ENCODE results near the gene ETV4.
"Not testable (repeated sequence)": the region's sequence is repeated elsewhere in the genome, so short reads cannot be mapped to it uniquely, and the experiment has no call there.

The ETV4 gene

DNA sequence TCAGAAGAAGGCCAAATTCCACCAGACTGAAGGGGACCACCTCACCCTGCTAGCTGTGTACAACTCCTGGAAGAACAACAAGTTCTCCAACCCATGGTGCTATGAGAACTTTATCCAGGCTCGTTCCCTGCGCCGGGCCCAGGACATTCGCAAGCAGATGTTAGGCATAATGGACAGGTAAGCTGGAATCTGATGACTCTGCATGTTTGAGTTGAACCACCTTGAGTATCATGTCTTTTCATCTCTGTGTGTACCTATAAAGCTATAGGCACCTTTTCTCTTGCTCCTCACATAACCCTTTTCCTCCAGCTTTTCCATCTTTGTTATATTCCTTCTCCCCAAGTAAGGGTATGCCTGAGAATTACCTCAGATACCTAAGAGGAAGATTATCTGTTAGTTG is 24.8 kb downstream of the ETV4 start:
- Histone ChIP-seq H3K4me1 (ENCODE audit: control insufficient read depth, insufficient read depth, low read length) (peaks cover 27% of the 10 kb centered on the region), H3K9me3 (replicated peaks; ENCODE audit: low read length) (no peaks in the 10 kb centered on the region), H3K4me2 (ENCODE audit: low read length) (no peak overlapping the region), H3K27me3 (ENCODE audit: control insufficient read depth, insufficient read depth, low read length) (no peaks in the 10 kb centered on the region), H3K36me3 (ENCODE audit: insufficient read depth, low read length) (peaks cover 66% of the 10 kb centered on the region), H3K9ac (ENCODE audit: low read depth, low read length) (no peak overlapping the region), H3K4me3 (ENCODE audit: low read length) (no peak overlapping the region)

GRCh38 chr17:43517615-43518386 is 28.3 kb downstream of the ETV4 start:
- Histone ChIP-seq H3K36me3 (ENCODE audit: insufficient read depth, low read length) (peaks cover 63% of the 10 kb centered on the region), H3K4me2 (ENCODE audit: low read length) (peak overlapping the region; percentile 26), H3K9ac (ENCODE audit: low read depth, low read length) (peak overlapping the region; percentile 38), H3K4me1 (ENCODE audit: control insufficient read depth, insufficient read depth, low read length) (peaks cover 19% of the 10 kb centered on the region), H3K9me3 (replicated peaks; ENCODE audit: low read length) (no peaks in the 10 kb centered on the region), H3K27me3 (ENCODE audit: control insufficient read depth, insufficient read depth, low read length) (no peaks in the 10 kb centered on the region), H3K4me3 (ENCODE audit: low read length) (no peak overlapping the region)

DNA sequence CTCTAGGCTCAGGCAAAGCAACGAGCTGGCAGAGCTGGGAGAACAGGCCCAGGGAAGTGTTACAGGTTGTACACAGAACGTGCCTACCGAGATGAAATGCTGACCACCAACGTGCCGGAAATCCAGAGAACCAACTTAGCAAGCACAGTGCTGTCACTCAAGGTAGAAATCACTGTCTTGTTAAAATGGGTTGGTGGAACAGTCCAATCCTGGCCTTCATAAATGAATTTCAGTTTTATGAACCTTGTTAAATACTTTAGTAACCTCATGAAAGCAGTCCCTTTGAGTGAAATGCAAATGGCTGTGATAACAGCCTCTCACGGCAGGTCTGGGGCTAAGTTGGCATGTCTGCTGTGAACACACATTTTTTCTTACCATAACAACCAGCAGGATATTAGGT is 29.0 kb downstream of the ETV4 start:
- peak overlapping the region; percentile 38 for H3K9ac ChIP-seq (ENCODE audit: low read depth, low read length)
- no peak overlapping the region for H3K4me3 ChIP-seq (ENCODE audit: low read length)
- peaks cover 19% of the 10 kb centered on the region for H3K4me1 ChIP-seq (ENCODE audit: control insufficient read depth, insufficient read depth, low read length)
- no peaks in the 10 kb centered on the region for H3K27me3 ChIP-seq (ENCODE audit: control insufficient read depth, insufficient read depth, low read length)
- peaks cover 67% of the 10 kb centered on the region for H3K36me3 ChIP-seq (ENCODE audit: insufficient read depth, low read length)
- no peaks in the 10 kb centered on the region for H3K9me3 ChIP-seq (replicated peaks; ENCODE audit: low read length)
- peak overlapping the region; percentile 26 for H3K4me2 ChIP-seq (ENCODE audit: low read length)

GRCh38 chr17:43515656-43516055 is 30.5 kb downstream of the ETV4 start:
- H3K27me3 ChIP-seq (ENCODE audit: control insufficient read depth, insufficient read depth, low read length), result no peaks in the 10 kb centered on the region
- H3K4me2 ChIP-seq (ENCODE audit: low read length), result no peak overlapping the region
- H3K4me3 ChIP-seq (ENCODE audit: low read length), result no peak overlapping the region
- no peak overlapping the region for H3K9ac ChIP-seq (ENCODE audit: low read depth, low read length)
- peaks cover 56% of the 10 kb centered on the region for H3K36me3 ChIP-seq (ENCODE audit: insufficient read depth, low read length)
- H3K4me1 ChIP-seq (ENCODE audit: control insufficient read depth, insufficient read depth, low read length), result peaks cover 19% of the 10 kb centered on the region
- H3K9me3 ChIP-seq (replicated peaks; ENCODE audit: low read length), result no peaks in the 10 kb centered on the region

DNA sequence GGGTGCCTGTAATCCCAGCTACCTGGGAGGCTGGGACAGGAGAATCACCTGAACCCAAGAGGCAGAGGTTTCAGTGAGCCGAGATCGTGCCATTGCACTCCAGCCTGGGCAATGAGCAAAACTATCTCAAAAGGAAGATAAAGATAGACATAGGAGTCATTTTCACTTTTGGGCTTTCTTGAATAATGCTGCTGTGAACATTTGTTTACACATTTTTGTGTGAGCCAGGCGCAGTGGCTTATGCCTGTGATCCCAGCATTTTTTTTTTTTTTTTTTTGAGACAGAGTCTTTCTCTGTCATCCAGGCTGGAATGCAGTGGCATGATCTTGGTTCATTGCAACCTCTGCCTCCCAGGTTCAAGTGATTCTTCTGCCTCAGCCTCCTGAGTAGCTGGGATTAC is 34.9 kb downstream of the ETV4 start:
- H3K4me3 ChIP-seq (ENCODE audit: low read length); H3K27me3 ChIP-seq (ENCODE audit: control insufficient read depth, insufficient read depth, low read length); H3K4me2 ChIP-seq (ENCODE audit: low read length); H3K9ac ChIP-seq (ENCODE audit: low read depth, low read length); H3K4me1 ChIP-seq (ENCODE audit: control insufficient read depth, insufficient read depth, low read length); H3K9me3 ChIP-seq (replicated peaks; ENCODE audit: low read length): not testable (repeated sequence)
- peaks cover 60% of the 10 kb centered on the region for H3K36me3 ChIP-seq (ENCODE audit: insufficient read depth, low read length)

- not testable (repeated sequence) for H3K4me2 ChIP-seq (ENCODE audit: low read length); H3K9ac ChIP-seq (ENCODE audit: low read depth, low read length); H3K9me3 ChIP-seq (replicated peaks; ENCODE audit: low read length); H3K4me1 ChIP-seq (ENCODE audit: control insufficient read depth, insufficient read depth, low read length); H3K27me3 ChIP-seq (ENCODE audit: control insufficient read depth, insufficient read depth, low read length); H3K4me3 ChIP-seq (ENCODE audit: low read length)
- H3K36me3 ChIP-seq (ENCODE audit: insufficient read depth, low read length), result peaks cover 66% of the 10 kb centered on the region
Observed at GRCh38 chr17:43509440-43509839, 36.7 kb downstream of the ETV4 start.

GRCh38 chr17:43490621-43491020 is 55.5 kb downstream of the ETV4 start:
- H3K27me3 ChIP-seq (ENCODE audit: control insufficient read depth, insufficient read depth, low read length), result no peaks in the 10 kb centered on the region
- no peak overlapping the region for H3K4me3 ChIP-seq (ENCODE audit: low read length)
- no peak overlapping the region for H3K9ac ChIP-seq (ENCODE audit: low read depth, low read length)
- H3K36me3 ChIP-seq (ENCODE audit: insufficient read depth, low read length), result peaks cover 48% of the 10 kb centered on the region
- no peak overlapping the region for H3K4me2 ChIP-seq (ENCODE audit: low read length)
- peaks cover under 1% of the 10 kb centered on the region for H3K4me1 ChIP-seq (ENCODE audit: control insufficient read depth, insufficient read depth, low read length)
- no peaks in the 10 kb centered on the region for H3K9me3 ChIP-seq (replicated peaks; ENCODE audit: low read length)

- H3K9ac ChIP-seq (ENCODE audit: low read depth, low read length), result peak within 1 kb of the TSS; percentile 85
- H3K9me3 ChIP-seq (replicated peaks; ENCODE audit: low read length), result no peaks in the 10 kb centered on the region
- peak within 1 kb of the TSS; percentile 82 for H3K4me2 ChIP-seq (ENCODE audit: low read length)
- H3K36me3 ChIP-seq (ENCODE audit: insufficient read depth, low read length), result no peaks in the 10 kb centered on the region
- peak within 1 kb of the TSS; percentile 79 for H3K4me3 ChIP-seq (ENCODE audit: low read length)
- no peaks in the 10 kb centered on the region for H3K27me3 ChIP-seq (ENCODE audit: control insufficient read depth, insufficient read depth, low read length)
- H3K4me1 ChIP-seq (ENCODE audit: control insufficient read depth, insufficient read depth, low read length), result peaks cover 18% of the 10 kb centered on the region
Observed at GRCh38 chr17:43483674-43484551, 62.2 kb downstream of the ETV4 start, which contains the start of gene DHX8. Gene DHX8 (plus strand): TSS chr17:43483975. CDS start chr17:43484038, 63 bp downstream.

GRCh38 chr17:43482103-43483012 is 63.8 kb downstream of the ETV4 start:
- no peak overlapping the region for H3K4me2 ChIP-seq (ENCODE audit: low read length)
- H3K9me3 ChIP-seq (replicated peaks; ENCODE audit: low read length), result no peaks in the 10 kb centered on the region
- H3K27me3 ChIP-seq (ENCODE audit: control insufficient read depth, insufficient read depth, low read length), result no peaks in the 10 kb centered on the region
- H3K4me3 ChIP-seq (ENCODE audit: low read length), result no peak overlapping the region
- H3K36me3 ChIP-seq (ENCODE audit: insufficient read depth, low read length), result no peaks in the 10 kb centered on the region
- H3K4me1 ChIP-seq (ENCODE audit: control insufficient read depth, insufficient read depth, low read length), result peaks cover 18% of the 10 kb centered on the region
- peak overlapping the region; percentile 79 for H3K9ac ChIP-seq (ENCODE audit: low read depth, low read length)

GRCh38 chr17:43479948-43480347 is 66.2 kb downstream of the ETV4 start:
- Histone ChIP-seq H3K36me3 (ENCODE audit: insufficient read depth, low read length) (no peaks in the 10 kb centered on the region), H3K27me3 (ENCODE audit: control insufficient read depth, insufficient read depth, low read length) (no peaks in the 10 kb centered on the region), H3K4me2 (ENCODE audit: low read length) (no peak overlapping the region), H3K9me3 (replicated peaks; ENCODE audit: low read length) (no peaks in the 10 kb centered on the region), H3K9ac (ENCODE audit: low read depth, low read length) (no peak overlapping the region), H3K4me1 (ENCODE audit: control insufficient read depth, insufficient read depth, low read length) (peaks cover 10% of the 10 kb centered on the region), H3K4me3 (ENCODE audit: low read length) (no peak overlapping the region)
